Testis (tissue), 5 donors: Measurements from ENCODE around the gene MS4A5. TPM values are rescaled to one million over a fixed set of nuclear protein-coding genes. Genes with fewer than 3 reads are reported as not detected.

Experiments
- DNase-seq: peaks from one replicate; pipeline ENCODE4 v3.0.0-alpha.2; 2019
- H3K27ac ChIP-seq, 2 donors: fragments of 200-600 bp; sonication (generic); one replicate each; pipeline ENCODE4 v1.5.1; 2019
- H3K27me3 ChIP-seq: fragments of 200-600 bp; sonication (generic); one replicate; pipeline ENCODE4 v1.5.1; 2019
- H3K36me3 ChIP-seq: fragments of 200-600 bp; sonication (generic); one replicate; pipeline ENCODE4 v1.5.1; 2017; ENCODE audit warnings: low read depth; ENCODE audit errors: missing control alignments
- H3K4me1 ChIP-seq: fragments of 200-600 bp; sonication (generic); one replicate; pipeline ENCODE4 v1.5.1; 2019
- H3K4me3 ChIP-seq, 2 donors: fragments of 200-600 bp; sonication (generic); one replicate each; pipeline ENCODE4 v1.5.1; 2017 to 2019
- H3K9me3 ChIP-seq: fragments of 200-600 bp; sonication (generic); one replicate; pipeline ENCODE4 v1.5.1; 2017
- CTCF ChIP-seq, 3 experiments: fragments of 450-650 bp in 2 of 3; fragments of 200-600 bp in 1 of 3; sonication (generic) in 1 of 3; IDR thresholded peaks; one replicate each; pipeline ENCODE4 v1.5.1; 2016 to 2019; ENCODE audit warnings: antibody characterized with exemption in 3 of 3, mild to moderate bottlenecking in 2 of 3, moderate library complexity in 1 of 3
- POLR2A ChIP-seq: fragments of 450-650 bp; IDR thresholded peaks from one replicate; pipeline ENCODE4 v1.6.1; 2017; ENCODE audit warnings: antibody characterized with exemption, mild to moderate bottlenecking, moderate library complexity
- WGBS, 2 donors: methylation state at CpG; one replicate each; pipeline ENCODE4 v1.1.5; 2018; 5-methylcytosine and 5-hydroxymethylcytosine counted together
- intact Hi-C: fragments of 100-400 bp; cut with DNase I; formaldehyde crosslinking; loops from one replicate; pipeline ENCODE4 v1.15.1; 2023; ENCODE audit warnings: low total_unique reads
- long read RNA-seq, 2 donors: transcript quantifications; one replicate each; lab custom pipeline, GENCODE V29; 2026
- polyA plus RNA-seq: library from polyadenylated mRNA; stranded (reverse); fragments of 350-450 nt; fragmentation: Illumina TruSeq; extraction: RNeasy Lipid Tissue Mini Kit (QIAGEN cat#74804); gene quantifications from one replicate; pipeline ENCODE4 v1.2.3, GENCODE V29; 2014; ENCODE audit warnings: low read depth, low replicate concordance; ENCODE audit not compliant: insufficient read depth
- total RNA-seq, 2 donors: library from RNA; depleted of rRNA; stranded (reverse); fragments of >200 nt; gene quantifications; one replicate each; pipeline ENCODE4 v1.2.3, GENCODE V29; 2016

MS4A5 gene
- total RNA-seq (10 to 100 TPM; 17.9 to 48.1 TPM), polyA plus RNA-seq (71.6 TPM)
- long read RNA-seq, donor 1: 0 reads
- long read RNA-seq, donor 2: 0 reads

GRCh38 chr11:60429272-60429671, at the start of gene MS4A5:
TSS of gene MS4A5 (plus strand) at chr11:60429572. CDS start at chr11:60429675, 103 bp downstream.
- Histone ChIP-seq H3K27me3 (no peaks in the 10 kb centered on the region), H3K4me1 (no peaks in the 10 kb centered on the region), H3K4me3 (no peak within 1 kb of the TSS), H3K9me3 (no peaks in the 10 kb centered on the region), H3K27ac (no peak within 1 kb of the TSS), H3K36me3 (no peaks in the 10 kb centered on the region)
- TF ChIP-seq CTCF (IDR thresholded peaks at IDR 0.05) (no peak), POLR2A (no peak)
- DNase-seq: no peak
- intact Hi-C loops: no loop called here
- 94 to 96% methylated on average over 5 of the region's 5 CpGs for WGBS, 2 donors

GRCh38 chr11:60389279-60389910, 40.0 kb upstream of the MS4A5 start:
- H3K27ac ChIP-seq: no peak overlapping the region

GRCh38 chr11:60390419-60390818, 39.0 kb upstream of the MS4A5 start:
- TF ChIP-seq POLR2A (no peak), CTCF (IDR thresholded peaks at IDR 0.05) (no peak)
- H3K9me3 ChIP-seq: no peaks in the 10 kb centered on the region
- no peaks in the 10 kb centered on the region for H3K27me3 ChIP-seq
- no peak for DNase-seq
- no peak overlapping the region for H3K4me3 ChIP-seq
- intact Hi-C loops: no loop called here
- no peaks in the 10 kb centered on the region for H3K36me3 ChIP-seq
- no peak overlapping the region for H3K27ac ChIP-seq
- no peaks in the 10 kb centered on the region for H3K4me1 ChIP-seq

More at GRCh38 chr11:60389279-60389910, 40.0 kb upstream of the MS4A5 start:
- H3K36me3 ChIP-seq: no peaks in the 10 kb centered on the region
- H3K4me3 ChIP-seq: no peak overlapping the region
- no peaks in the 10 kb centered on the region for H3K4me1 ChIP-seq
- H3K9me3 ChIP-seq: no peaks in the 10 kb centered on the region
- intact Hi-C loops: no loop called here
- no peak for DNase-seq
- 49 to 64% methylated on average over 5 of the region's 5 CpGs for WGBS, 2 donors
- TF ChIP-seq CTCF (IDR thresholded peaks at IDR 0.05) (no peak), POLR2A (no peak)
- H3K27me3 ChIP-seq: no peaks in the 10 kb centered on the region

GRCh38 chr11:60392361-60392760, 37.0 kb upstream of the MS4A5 start:
- no peaks in the 10 kb centered on the region for H3K36me3 ChIP-seq
- no peaks in the 10 kb centered on the region for H3K9me3 ChIP-seq
- TF ChIP-seq POLR2A (no peak), CTCF (IDR thresholded peaks at IDR 0.05) (no peak)
- no peak overlapping the region for H3K4me3 ChIP-seq
- 85% methylated on average over 2 of the region's 2 CpGs for WGBS, 2 donors
- no peaks in the 10 kb centered on the region for H3K27me3 ChIP-seq
- intact Hi-C loops: no loop called here
- no peaks in the 10 kb centered on the region for H3K4me1 ChIP-seq
- DNase-seq: no peak
- H3K27ac ChIP-seq: no peak overlapping the region

GRCh38 chr11:60393016-60393415, 36.4 kb upstream of the MS4A5 start:
- no peaks in the 10 kb centered on the region for H3K36me3 ChIP-seq
- DNase-seq: no peak
- H3K27me3 ChIP-seq: no peaks in the 10 kb centered on the region
- WGBS, 2 donors: 82 to 83% methylated on average over 5 of the region's 5 CpGs
- no peak overlapping the region for H3K4me3 ChIP-seq
- no peak overlapping the region for H3K27ac ChIP-seq
- intact Hi-C loops: no loop called here
- TF ChIP-seq POLR2A: no peak
- TF ChIP-seq CTCF (IDR thresholded peaks at IDR 0.05): no peak
- H3K9me3 ChIP-seq: no peaks in the 10 kb centered on the region
- H3K4me1 ChIP-seq: no peaks in the 10 kb centered on the region
